Measurements from ENCODE around the gene GARNL3. TPM values are rescaled to one million over a fixed set of nuclear protein-coding genes. Genes with fewer than 3 reads are reported as not detected.

The GARNL3 gene, protein sequence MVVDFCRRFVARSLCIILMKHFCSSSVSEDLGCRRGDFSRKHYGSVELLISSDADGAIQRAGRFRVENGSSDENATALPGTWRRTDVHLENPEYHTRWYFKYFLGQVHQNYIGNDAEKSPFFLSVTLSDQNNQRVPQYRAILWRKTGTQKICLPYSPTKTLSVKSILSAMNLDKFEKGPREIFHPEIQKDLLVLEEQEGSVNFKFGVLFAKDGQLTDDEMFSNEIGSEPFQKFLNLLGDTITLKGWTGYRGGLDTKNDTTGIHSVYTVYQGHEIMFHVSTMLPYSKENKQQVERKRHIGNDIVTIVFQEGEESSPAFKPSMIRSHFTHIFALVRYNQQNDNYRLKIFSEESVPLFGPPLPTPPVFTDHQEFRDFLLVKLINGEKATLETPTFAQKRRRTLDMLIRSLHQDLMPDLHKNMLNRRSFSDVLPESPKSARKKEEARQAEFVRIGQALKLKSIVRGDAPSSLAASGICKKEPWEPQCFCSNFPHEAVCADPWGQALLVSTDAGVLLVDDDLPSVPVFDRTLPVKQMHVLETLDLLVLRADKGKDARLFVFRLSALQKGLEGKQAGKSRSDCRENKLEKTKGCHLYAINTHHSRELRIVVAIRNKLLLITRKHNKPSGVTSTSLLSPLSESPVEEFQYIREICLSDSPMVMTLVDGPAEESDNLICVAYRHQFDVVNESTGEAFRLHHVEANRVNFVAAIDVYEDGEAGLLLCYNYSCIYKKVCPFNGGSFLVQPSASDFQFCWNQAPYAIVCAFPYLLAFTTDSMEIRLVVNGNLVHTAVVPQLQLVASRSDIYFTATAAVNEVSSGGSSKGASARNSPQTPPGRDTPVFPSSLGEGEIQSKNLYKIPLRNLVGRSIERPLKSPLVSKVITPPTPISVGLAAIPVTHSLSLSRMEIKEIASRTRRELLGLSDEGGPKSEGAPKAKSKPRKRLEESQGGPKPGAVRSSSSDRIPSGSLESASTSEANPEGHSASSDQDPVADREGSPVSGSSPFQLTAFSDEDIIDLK
- total RNA-seq: 1 to 10 TPM; 3.8 to 4.2 TPM

DNA sequence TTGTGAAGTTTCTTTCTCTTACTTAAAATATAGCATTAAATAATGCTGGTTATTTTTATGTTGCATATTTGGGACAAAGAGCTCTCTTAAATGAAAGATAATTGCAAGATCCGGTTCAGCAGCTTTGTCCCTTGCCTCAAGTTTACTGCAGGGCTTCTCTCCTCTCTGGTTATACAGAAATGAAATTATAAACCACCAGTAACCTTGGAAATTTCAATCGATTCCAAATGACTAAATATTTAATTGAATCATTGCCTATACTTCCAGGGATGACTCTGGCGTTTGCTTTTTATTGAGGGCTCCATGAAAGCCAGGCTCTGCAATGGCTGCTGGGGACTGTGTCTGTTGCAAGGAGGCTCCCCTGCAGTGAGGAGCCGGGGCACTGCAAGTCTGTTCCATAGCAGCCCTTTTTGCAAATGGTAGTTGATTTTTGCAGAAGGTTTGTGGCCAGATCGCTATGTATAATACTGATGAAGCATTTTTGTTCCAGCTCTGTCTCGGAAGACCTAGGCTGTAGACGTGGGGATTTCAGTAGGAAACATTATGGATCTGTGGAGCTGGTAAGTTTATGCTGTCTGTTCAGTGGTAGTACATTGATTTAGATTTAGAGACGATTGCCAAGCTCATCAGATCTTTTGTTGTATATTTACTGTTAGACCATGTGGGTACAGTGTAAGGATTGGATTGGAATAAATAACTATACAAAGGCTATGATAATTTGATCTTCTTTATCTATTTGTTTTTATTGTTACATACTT is at the start of gene GARNL3:
TSS of gene GARNL3 (plus strand) at position 313 of the 758 bp plus-strand sequence. CDS start at position 417, 104 bp downstream.
- H3K9me3 Mint-ChIP-seq: no peaks in the 10 kb centered on the region
- CTCF ChIA-PET: interaction anchor here (1.0 kb wide), 1 partner anchor 47 kb away, joined by 3 read pairs; no protein-coding TSS in a partner anchor
- peaks cover 1% of the 10 kb centered on the region for H3K27me3 Mint-ChIP-seq
- H3K4me3 Mint-ChIP-seq: no peak within 1 kb of the TSS
- no peaks in the 10 kb centered on the region for H3K4me1 Mint-ChIP-seq (ENCODE audit: low read depth)
- intact Hi-C loops (cut with micrococcal nuclease): no loop called here
- ATAC-seq (no peak), DNase-seq (no peak)
- no peaks in the 10 kb centered on the region for H3K36me3 Mint-ChIP-seq (ENCODE audit: low read depth)
- POLR2A ChIA-PET: no interaction called here
- H3K27ac Mint-ChIP-seq: no peak within 1 kb of the TSS
- TF ChIP-seq, protein P1, sequence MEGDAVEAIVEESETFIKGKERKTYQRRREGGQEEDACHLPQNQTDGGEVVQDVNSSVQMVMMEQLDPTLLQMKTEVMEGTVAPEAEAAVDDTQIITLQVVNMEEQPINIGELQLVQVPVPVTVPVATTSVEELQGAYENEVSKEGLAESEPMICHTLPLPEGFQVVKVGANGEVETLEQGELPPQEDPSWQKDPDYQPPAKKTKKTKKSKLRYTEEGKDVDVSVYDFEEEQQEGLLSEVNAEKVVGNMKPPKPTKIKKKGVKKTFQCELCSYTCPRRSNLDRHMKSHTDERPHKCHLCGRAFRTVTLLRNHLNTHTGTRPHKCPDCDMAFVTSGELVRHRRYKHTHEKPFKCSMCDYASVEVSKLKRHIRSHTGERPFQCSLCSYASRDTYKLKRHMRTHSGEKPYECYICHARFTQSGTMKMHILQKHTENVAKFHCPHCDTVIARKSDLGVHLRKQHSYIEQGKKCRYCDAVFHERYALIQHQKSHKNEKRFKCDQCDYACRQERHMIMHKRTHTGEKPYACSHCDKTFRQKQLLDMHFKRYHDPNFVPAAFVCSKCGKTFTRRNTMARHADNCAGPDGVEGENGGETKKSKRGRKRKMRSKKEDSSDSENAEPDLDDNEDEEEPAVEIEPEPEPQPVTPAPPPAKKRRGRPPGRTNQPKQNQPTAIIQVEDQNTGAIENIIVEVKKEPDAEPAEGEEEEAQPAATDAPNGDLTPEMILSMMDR (IDR thresholded peaks at IDR 0.05): no peak

DNA sequence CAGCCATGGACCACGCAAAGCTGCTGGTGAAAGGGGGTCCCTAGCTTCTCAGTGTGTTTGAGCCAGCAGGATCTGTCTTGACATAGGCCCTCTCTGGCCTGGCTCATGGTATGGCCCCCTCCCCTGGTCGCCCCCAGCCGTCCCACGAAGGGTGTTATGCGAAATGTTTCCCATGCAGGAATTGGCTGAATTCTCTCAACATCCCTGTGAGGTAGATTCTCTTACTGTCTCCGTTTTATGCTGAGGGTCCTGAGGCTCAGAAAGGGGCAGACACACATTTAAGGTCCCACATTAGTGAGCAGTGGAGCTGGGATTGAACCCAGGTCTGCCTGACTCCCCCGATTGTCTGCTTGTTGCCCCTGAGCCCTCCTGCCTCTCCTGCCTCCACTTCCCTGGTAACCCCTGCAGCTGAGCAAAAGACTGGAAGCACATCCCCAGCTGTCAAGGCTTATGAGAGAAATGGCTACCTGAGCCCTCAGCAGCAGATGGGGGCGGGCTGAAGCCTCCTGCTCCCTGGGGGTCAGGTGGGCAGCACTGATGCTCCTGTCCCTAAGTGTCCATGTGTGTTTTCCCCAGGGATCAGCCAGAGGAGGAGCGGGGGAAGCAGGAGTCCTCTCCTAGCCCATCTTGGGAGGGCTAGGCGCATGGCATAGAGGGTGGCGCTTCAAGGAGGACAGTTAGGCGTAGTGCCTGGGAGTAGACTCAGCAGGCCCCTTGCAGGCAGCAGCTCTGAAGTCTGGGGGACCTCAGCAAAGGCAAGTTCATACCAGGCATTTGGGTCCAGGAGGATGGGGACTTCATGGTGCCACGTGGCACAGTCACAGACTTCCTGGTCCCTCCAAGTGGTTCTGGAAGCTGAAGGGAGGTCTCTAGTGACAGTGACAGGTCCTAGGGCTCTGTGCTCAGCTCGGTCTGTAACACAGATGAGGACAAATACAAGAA is 49.0 kb upstream of the GARNL3 start:
- H3K27ac Mint-ChIP-seq: no peak overlapping the region
- no peaks in the 10 kb centered on the region for H3K9me3 Mint-ChIP-seq
- ChIA-PET CTCF (interaction anchor here (0.9 to 1.8 kb wide), 15 partner anchors 8 to 706 kb away, joined by 3 to 13 read pairs (median 4); partner anchors contain the start of gene SLC2A8), POLR2A (interaction anchor here (0.6 to 2.1 kb wide), 4 partner anchors 8 to 310 kb away, joined by 3 to 5 read pairs (median 3); partner anchors contain the start of genes LRSAM1 and RPL12)
- H3K4me1 Mint-ChIP-seq (ENCODE audit: low read depth): no peaks in the 10 kb centered on the region
- no peaks in the 10 kb centered on the region for H3K36me3 Mint-ChIP-seq (ENCODE audit: low read depth)
- intact Hi-C loops (cut with micrococcal nuclease): no loop called here
- H3K27me3 Mint-ChIP-seq: no peaks in the 10 kb centered on the region
- no peak overlapping the region for H3K4me3 Mint-ChIP-seq
- TF ChIP-seq, protein P1 (IDR thresholded peaks at IDR 0.05): no peak
- no peak for DNase-seq
- no peak for ATAC-seq

DNA sequence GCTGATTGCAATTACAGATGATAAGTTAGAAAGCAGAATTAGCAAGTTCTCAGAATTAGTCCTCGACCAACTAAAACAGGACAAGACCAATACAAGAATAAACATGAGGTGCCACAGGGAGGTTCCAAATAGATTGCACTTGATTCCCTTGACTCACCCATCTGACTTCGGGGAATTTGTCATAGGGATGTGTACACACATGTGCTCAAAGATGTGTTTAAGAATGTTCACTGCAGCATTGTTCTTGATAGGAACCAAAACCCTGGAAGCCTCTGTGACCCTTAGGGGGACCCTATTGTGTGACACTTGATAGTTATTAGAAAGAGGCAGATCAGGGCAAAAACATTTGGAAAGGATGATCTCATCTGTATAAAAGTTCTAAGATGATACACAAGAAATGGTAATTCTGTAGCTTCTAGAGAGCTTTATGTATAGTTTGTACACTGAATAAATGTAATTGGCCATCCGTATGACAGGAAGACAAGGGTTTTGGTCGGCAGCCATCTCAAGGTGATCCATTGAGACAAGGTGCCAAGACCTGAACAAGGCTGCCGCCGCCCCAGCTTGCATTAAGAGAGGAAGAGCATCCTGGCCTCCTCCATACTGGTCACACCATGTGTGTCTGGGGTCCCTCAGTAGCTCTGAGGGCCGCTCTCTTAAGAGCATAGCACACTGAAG is 48.2 kb upstream of the GARNL3 start:
- POLR2A ChIA-PET: interaction anchor here (2.1 kb wide), 1 partner anchor 235 kb away, joined by 5 read pairs; the partner anchor contains the start of genes LRSAM1 and RPL12

More for the DNA sequence above, 48.2 kb upstream of the GARNL3 start:
- Mint-ChIP-seq H3K9me3 (no peaks in the 10 kb centered on the region), H3K4me3 (no peak overlapping the region), H3K36me3 (ENCODE audit: low read depth) (no peaks in the 10 kb centered on the region), H3K27ac (no peak overlapping the region), H3K4me1 (ENCODE audit: low read depth) (peaks cover under 1% of the 10 kb centered on the region), H3K27me3 (no peaks in the 10 kb centered on the region)
- no peak for ATAC-seq
- TF ChIP-seq, protein P1 (IDR thresholded peaks at IDR 0.05): no peak
- intact Hi-C loops (cut with micrococcal nuclease): no loop called here
- no peak for DNase-seq
- CTCF ChIA-PET: interaction anchor here (1.8 kb wide), 1 partner anchor 279 kb away, joined by 4 read pairs; no protein-coding TSS in a partner anchor
